HG02884 (cell line): ENCODE measurements around the gene SORCS2.

Experiments used
- ATAC-seq: cut with Tn5 transposase; IDR thresholded peaks from one replicate; pipeline ENCODE4 v1.9.1; 2021; ENCODE audit warnings: mild to moderate bottlenecking, moderate library complexity; ENCODE audit not compliant: unreplicated experiment

The SORCS2 gene

DNA sequence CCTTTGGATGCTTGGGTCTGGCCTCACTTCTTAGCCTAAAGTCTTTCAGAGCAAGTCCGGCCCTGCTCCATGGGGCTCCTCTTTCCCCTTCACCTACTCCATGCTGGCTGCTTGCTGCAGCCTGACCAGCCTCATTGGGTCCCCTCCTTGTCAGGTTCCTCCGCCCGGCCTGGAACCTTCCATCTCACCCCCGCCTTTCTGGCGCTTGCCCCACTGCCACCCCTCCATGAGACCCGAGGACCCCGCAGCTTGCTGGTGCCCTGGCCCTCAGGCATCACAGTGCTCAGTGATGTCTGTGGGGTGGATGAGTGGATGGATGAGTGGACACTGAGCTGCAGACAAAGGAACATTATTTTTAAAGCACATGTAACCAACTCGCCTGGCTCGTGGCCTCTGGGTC lies 24.7 kb downstream of the SORCS2 start:
- ATAC-seq, result no peak

DNA sequence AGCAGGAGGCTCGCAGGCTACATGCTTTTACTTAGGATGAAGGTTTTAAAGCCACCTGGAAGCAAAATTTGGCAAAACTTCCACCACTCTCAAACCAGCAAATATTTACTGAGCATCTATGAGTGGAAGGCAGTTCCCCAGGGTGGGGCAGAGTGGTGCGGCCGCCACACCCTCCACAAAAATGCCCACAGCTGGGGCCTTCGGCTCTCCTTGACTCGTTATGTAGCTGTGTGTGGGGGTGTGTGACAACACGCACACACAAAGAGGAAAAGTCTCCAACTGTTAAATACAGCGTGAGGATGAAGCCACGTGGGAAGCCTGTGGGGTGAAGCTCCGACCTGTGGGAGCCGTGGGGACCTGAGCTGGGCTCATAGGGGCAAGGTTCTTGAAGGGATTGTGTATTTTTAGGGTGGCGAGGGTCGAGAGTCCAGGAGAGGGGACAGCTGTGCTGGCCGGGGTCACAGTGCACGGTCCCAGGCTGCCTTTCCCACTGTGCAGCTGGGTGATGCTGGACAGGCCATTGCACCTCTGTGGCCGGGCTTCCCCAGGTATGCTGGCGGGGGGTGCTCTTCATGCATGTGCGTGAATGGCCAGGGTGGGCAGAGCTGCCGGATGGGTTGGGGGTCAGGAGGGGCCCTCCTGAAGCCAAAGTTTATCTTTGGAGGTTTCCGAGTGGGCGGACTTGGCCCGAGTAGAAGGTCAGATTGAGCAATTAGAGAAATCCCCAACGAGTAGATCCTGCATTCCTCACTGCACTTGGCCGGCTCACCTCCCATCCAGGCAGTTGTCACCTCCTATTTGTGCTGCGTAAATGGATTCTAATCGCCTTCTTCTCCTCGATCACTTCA lies 25.4 kb downstream of the SORCS2 start:
- no peak for ATAC-seq

DNA sequence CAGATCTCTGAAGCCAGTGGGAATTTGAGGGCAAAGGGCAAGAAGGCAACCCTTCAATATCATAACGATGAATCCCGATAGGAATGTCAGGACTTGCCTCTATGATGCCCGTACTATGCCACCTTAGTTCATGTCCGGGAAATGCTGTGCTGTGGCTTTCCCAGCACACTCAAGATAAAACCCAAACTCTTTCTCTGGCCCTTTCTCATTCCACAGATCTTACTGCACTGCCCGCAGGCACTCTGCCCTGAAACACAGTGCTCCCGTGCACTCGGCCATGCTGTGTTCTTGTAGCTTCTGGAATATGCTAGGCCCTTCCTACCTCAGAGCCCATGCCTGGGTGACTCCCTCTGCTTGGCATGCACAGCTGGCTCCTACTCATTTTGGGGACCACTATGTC lies 26.3 kb downstream of the SORCS2 start:
- no peak for ATAC-seq

DNA sequence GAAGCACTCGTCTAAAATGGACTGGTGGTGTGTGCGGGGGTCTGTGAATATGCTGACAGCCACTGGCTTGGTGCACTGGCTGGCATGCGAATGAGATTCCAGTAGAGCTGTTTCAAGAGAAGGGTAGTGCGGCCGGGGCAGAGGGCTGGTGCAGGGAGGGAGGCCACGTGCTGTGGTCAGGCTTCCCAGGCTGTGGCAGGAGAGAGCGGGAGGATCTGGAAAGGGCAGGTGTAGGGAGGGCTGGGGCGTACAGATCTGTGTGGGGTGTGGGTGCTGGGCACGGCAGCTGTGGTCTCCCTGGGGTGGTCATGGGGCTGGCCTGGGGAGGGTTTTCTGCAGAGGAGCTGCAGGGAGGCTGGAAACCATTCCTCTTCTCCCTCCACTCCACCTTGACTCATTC lies 30.2 kb downstream of the SORCS2 start:
- ATAC-seq, result no peak

DNA sequence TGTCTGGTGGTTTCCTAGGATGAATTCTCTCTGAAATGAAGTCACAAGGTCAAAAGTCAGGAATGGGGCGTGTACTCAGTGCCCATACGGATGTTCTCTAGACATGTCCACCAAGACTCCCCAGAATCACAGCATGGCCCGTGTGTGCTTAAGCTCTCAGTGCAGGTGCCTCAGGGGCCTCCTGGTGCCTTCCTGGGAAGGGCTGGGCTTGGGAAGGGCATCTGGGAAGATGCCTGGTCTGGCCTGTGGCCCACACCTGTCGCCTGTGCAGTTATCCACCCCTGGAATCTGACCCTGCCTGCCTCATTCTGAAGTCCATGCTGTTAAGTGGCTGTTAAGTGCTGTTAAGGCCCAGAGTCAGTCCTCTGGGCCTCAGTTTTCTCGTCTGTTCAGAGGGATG lies 31.2 kb downstream of the SORCS2 start:
- ATAC-seq, result no peak

DNA sequence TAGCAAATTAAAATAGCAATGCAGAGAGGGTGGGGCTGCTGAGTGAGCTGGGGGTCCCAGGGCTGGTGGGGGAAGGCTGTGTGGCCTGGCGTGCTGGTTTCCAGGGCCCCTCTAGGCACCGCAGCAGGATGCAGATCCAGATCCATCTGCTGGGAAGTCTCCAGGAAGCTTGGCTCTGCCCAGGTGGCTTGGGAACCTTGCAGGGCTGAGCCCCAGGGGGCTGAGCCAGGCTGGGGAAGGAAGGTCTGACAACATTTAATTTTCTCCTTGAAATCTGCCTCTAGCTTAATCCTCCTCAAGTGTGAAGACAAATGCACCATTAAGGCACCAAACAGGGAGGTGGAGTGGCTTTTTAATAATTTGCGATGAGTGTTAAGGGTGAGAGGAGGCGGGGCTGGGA lies 31.7 kb downstream of the SORCS2 start:
- no peak for ATAC-seq

DNA sequence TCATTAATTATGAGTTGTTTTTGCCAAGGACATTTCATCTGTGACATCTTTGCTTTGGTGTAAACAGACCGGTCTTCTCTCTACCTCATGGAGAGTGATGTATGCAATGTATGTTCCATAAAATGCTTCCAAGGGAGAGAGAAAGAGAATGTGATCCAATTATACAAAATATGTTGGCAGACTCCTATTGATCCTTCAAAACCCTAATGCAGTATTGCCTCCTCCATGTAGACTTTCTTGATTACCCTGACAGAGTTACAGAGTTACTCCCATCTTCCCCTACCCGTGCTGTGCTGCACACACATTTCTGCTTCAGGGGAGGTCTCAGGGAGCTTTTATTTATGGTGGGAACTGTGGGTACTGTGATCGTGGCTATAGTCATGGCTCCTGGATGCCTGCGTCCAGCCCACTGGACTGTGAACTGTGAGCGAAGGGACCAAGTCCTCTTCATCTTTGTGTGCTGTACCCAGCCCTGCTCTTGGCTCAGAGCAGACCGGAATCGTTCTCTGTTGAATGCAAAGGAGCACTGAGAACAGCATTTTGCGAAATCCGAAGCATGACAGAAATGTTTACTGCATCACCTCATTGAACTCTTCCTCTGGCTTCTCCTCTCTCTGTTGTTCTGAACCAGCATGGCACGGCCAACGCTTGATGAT lies 32.7 kb downstream of the SORCS2 start:
- ATAC-seq, result no peak

DNA sequence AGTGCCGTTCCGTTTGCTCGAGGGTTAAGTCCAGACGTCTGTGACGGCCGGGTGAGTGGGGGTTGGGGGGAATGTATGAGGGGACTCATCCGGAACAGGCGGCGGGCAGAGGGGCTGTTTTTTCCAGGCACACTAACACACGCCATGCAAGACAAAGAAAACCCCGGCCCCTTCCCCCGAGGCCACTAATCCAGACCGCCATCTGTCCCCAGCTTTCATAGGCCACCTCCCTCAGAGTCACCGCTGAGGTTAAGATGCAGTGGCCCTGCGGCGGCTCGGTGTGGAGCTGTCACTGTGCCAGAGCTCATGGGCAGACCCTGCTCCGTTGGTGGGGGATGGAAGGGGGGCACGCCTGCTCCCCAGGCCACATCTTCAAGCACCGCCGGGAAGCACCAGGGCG lies 34.1 kb downstream of the SORCS2 start:
- ATAC-seq, result no peak

DNA sequence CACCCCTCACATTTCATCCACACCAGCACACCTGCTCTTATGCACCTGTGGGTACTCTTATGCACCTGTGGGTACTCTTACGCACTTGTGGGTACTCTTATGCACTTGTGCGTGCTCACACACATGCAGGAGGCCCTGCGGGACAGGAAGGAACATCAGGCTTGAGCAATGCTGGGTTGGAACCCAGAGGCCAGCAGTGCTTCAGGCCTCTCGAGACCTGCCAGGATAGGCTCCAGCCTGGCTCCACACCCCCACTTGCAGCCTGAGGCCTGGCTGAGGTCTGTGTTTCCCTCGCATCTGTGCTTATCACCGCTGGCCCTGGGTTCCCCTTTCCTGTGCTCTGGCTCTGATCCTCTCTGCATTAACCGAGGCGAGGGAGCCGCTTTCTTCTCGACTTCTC lies 34.7 kb downstream of the SORCS2 start:
- ATAC-seq, result no peak

DNA sequence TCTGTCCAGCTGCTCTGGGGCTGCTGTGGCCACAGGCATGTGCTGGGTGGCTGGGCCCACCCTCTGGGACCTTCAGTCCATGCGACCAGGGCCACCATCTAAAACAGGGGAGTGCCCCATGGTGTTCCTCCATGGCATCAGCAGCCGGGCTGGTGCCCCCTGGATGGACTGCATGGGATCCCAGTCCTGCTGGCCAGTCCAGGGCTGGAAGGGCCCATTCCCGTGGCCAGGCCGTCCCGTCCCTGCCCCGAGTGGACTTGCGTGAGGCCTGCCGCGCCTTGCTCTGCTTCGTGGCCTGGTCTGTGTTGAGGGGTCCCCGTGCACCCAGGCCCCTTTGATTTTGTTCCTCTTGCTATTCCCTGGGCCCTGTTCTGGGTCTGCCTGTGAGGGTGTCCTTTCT lies 36.4 kb downstream of the SORCS2 start:
- ATAC-seq, result no peak

DNA sequence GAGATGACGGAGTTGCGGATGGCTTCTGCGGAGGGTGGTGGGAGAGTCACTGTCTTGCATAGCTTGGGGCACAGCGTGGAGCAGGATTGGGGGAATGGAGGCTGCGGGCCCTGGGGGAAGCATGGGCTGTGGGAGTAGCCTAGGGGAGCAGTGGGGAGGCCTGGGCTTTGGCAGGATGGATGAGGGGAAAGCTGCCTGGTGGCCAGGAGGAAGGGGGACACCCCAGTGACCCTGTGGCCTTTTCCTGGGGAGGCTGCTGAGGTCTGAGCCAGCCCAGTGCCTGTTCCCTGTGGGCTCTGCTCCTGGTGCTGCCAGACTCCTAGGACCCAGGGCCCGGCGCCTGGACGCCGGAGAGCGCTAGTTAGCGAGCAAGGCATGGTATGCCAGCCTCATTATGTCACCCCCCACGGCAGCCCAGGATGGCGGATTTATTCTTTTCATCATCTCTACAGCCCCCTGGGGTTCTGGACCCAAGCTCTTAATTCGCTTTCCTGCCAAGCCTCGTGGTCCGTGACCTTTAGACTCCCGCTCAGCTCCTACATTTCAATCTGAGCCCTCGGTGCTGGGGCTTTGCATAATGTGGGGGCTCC lies 39.8 kb downstream of the SORCS2 start:
- no peak for ATAC-seq

DNA sequence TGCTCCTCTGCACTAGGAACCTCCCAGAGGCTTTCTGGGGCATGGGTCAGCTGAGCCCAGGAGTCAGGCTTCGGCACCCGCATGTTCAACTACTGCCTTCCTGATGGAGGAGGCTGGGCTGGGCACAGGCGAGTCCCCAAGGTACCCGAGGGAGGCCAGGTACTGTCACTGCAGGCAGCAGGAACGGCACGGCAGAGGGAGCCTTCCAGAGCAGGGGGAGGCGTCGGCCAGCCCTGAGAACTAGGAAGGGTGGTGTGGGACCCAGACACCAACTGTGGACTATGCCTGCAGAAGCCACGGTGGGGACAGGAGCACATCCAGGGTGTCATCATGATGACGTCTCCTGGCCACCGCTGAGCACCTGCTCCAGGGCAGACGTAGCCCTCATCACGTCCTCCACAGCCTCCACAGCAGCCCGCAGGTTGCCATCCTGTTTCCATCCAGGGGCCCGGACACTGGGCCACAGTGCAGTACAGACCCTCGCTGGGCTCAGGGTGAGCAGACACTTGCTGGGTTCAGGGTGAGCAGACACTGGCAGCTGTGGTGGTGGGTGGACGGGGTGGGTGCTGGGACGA lies 40.8 kb downstream of the SORCS2 start:
- no peak for ATAC-seq

DNA sequence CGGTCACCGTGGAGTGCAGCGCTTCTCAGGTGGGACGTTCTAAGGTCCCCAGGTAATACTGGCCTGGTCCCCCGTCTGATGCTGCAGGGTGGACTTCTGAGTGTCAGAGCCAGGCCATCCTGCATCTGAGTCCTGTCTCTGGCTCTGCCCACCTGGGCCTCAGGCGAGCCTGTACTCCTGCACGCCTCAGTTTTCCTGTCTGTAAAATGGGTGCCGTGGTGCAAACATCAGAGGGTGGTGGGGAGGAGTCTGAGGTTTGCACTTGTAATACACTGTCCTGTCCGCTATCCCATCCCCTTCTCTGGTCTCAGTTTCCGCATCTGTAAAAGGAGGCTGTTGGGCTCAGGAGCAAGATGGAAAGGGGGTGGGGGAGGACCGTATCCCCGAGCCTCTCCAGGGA lies 41.3 kb downstream of the SORCS2 start:
- no peak for ATAC-seq

DNA sequence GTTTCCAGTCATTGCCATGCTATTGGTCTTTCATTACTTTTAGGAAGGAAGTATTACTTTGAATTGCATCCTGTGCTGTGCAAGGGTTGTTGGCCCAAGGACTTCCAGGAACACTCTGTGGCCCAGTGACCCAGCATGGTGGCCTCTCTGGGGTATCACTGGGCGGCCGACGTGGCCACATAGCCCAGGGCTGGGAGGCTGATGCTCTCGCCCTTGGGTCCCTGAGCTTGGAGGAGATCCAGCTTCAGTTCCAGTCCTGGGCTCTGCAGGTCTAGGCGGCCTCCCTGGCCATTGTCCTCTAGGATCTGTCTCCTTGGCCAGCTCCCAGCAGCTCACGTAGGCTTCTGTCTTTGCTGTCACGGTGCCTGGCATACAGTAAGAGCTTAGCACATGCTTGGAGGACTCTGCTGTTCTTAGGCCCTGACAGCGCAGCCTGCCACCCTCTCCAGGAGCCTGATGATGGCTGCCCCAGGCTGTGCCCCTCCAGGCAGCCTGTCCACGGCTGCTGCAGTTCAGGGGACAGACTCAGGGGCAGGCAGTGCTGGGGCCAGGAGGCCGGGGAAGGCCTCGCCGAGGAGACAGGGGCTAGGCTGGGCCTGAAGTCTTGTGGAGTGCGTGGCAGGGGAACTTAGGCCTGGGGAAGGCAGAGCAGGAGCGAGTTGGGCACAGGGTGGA lies 42.2 kb downstream of the SORCS2 start:
- ATAC-seq, result no peak

DNA sequence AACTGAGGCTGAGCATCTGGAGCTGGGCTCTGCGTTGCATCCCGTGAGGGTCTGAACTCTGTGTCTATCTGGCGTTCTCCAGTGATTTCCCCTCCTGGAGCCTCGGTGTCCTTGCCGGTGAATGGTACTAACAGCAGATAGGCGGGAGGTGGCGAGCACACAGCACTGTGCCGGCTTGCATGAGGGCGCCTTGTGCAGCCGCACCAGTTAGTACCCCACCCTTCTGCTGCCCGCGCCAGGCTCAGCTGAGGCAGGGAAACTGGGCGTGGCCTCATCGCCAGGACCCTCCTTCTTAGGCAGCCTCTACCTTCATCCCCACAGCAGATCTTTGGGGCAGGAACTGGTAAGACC lies 42.7 kb downstream of the SORCS2 start:
- no peak for ATAC-seq

DNA sequence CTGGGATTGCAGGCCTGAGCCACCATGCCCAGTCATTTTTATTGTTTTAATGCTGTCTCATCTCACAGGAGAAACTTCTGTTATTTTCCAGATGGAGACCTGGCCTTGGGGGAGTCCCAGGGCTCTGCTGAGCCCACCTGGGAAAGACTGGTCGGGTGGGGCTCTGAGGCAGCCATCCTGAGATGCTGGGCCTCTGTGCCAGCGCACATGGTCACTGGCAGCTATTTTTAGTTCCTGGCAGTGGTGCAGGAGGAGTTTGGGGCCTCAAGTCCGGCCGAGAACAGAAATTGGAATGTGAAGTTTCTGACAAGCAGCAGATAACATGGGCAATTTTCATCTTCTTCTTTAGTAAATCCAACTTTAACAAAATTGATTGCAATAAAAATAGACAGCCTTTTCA lies 44.5 kb downstream of the SORCS2 start:
- no peak for ATAC-seq

DNA sequence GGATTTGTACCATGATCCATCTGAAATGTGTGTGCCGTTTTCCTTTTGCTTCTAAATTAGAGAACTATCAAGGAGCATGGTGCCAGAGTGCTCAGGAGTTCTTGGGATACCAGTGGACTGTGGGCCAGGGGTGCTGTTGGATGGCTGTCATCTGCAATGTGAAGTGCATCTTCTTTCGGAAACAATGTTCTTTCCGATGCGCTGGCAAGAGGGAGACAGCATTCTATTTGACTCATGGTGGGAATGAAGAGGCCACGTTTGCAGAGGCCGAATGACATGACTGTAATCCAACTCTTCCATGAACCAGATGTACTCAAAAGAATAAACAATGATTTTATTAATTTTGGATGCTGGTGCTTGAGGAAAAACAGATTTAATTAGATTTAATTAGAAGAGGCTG lies 45.5 kb downstream of the SORCS2 start:
- ATAC-seq, result no peak

DNA sequence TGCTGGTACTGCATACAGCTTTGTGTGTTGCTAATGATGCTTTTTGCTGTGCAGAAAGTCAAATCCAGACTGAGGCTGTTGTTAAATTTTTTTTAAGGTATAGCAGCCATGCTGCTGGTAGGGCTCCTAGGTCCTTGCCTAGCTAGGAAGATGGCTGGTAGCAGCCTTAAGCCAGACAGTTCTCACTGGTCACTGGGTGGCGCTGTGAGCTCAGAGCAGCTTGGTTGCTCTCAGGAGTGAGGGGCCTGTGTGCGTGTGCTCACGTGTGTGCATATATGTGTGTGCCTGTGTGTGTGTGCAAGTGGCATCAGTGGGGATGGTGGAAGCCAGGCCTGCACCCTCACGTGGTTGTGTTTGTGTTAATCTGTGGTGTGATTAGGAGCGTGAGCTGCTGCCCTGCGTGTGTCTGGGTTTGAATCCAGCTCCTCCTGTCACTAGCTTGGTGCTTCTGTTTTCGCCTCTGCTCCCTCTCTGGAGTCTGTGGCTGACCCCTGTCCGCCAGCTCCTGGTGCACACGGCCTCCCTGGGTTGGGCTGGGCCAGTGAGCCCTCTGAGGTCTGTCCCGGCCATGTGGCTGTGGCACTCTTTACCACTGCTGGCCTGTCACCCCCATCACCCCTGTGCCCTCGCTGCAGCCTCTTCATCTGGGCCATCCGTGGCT lies 46.1 kb downstream of the SORCS2 start:
- no peak for ATAC-seq

DNA sequence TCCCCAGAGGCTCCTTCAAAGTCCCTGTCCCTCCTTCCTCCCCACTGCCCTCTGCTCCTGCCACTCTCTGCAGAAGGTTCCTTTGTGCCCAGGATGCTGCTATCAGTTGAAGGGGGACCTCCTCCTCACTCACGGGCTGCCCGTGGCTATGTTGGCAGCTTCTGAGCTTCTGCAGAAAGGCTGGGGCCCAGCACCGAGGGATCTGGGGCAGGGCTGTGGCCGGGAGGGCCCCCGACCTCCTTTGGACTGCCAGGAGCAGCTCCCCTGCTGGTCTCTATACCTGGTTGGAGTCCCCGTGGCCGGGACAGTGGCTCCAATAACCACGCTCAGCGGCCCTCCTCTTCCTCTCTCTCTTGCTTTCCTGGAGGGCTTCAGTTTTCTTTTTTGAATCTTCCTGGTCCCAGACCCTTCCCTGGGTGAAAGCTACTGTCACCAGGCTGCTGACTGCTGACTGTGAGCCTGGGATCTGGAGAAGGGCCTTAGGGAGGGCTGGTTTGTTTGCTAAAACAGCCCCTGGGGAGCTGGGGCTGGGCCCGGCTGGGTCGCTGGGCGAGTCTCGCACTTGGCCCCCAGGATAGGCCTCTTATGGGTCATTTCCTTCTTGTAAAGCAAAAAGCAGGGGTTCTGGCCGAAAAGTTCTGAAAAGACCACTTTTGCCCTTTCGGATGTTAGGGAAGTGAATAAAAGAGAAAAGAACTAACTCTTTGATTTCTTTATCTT lies 46.9 kb downstream of the SORCS2 start:
- ATAC-seq, result no peak

DNA sequence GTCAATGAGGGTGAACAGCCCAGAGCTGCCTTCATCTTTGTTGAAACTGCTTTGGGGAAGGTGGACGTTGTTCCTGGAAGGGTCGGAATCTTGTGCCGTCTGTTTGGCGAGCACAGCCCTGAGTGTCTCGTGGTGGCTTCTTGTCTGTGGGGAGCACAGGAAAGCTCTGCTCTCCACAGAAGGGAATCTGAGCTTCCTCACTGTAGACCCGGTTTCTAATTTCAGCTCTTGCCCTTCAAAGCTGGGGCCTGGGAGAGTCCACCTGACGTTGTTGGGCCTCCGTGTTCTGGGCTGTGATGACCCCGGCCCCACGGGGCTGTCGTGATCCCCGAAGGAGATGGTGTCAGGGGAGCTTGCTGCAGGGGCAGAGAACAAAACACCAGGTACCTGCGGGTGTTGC lies 47.5 kb downstream of the SORCS2 start:
- ATAC-seq, result no peak
